Motor neuron (in vitro differentiated cells): ENCODE results near the gene CRIP2. TPM values are rescaled to one million over a fixed set of nuclear protein-coding genes. Genes with fewer than 3 reads are reported as not detected.

Experiments
- ATAC-seq, 8 experiments: fragments of 200-7000 bp; cut with Tn5 transposase; replicated peaks in 6 of 8; 2 replicates each; pipeline ENCODE4 v1.8.0; 2021; ENCODE audit warnings: mild to moderate bottlenecking in 8 of 8, moderate library complexity in 8 of 8
- H3K27ac ChIP-seq, 2 donors: fragments of 250-450 bp; sonication (Bioruptor Pico); 2 replicates each; pipeline ENCODE4 v1.9.0; 2021; ENCODE audit warnings: antibody characterized with exemption in 2 of 2, mild to moderate bottlenecking in 2 of 2, moderate library complexity in 1 of 2
- H3K4me1 ChIP-seq, 2 donors: fragments of 250-450 bp; sonication (Bioruptor Pico); replicated peaks in 1 of 2; 2 replicates each; pipeline ENCODE4 v1.6.1; 2021; ENCODE audit warnings: antibody characterized with exemption in 2 of 2, mild to moderate bottlenecking in 2 of 2, moderate library complexity in 1 of 2
- H3K4me3 ChIP-seq, 5 donors: fragments of 250-450 bp; sonication (Bioruptor Pico); 2 replicates each; pipeline ENCODE4 v1.9.0; 2021; ENCODE audit warnings: antibody characterized with exemption in 5 of 5, mild to moderate bottlenecking in 5 of 5, moderate library complexity in 4 of 5
- WGBS, 10 experiments: fragments of 450-650 bp; shearing (Covaris generic); methylation state at CpG; one replicate each; pipeline ENCODE4 v1.0.0; 2022; 5-methylcytosine and 5-hydroxymethylcytosine counted together
- in situ Hi-C, 9 experiments: fragments of 400-800 bp; cut with MboI; loops; one replicate each; pipeline ENCODE4 v1.15.0; 2021; ENCODE audit warnings: low sequenced_read_pairs in 9 of 9, low pct_unique_long_range_greater_than_20kb in 2 of 9; ENCODE audit not compliant: unreplicated experiment in 9 of 9
- total RNA-seq, 8 experiments: library from RNA; unstranded; fragments of 300-600 nt; gene quantifications; 2 replicates each; pipeline versions ENCODE4 v1.2.3 to v1.2.4, GENCODE V29; 2022

The CRIP2 gene, protein sequence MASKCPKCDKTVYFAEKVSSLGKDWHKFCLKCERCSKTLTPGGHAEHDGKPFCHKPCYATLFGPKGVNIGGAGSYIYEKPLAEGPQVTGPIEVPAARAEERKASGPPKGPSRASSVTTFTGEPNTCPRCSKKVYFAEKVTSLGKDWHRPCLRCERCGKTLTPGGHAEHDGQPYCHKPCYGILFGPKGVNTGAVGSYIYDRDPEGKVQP
- 100 to 1,000 TPM in 1 of 8 experiments, 10 to 100 TPM in 6, 1 to 10 TPM in 1; 9.5 to 194 (median 55.0) TPM for total RNA-seq

GRCh38 chr14:105474483-105475268 is at the start of gene CRIP2:
TSS of gene CRIP2 (plus strand) at chr14:105474821. CDS start at chr14:105474863, 42 bp downstream.
- WGBS, 10 experiments = no CpG with 5 or more reads among the region's 118 CpGs

DNA sequence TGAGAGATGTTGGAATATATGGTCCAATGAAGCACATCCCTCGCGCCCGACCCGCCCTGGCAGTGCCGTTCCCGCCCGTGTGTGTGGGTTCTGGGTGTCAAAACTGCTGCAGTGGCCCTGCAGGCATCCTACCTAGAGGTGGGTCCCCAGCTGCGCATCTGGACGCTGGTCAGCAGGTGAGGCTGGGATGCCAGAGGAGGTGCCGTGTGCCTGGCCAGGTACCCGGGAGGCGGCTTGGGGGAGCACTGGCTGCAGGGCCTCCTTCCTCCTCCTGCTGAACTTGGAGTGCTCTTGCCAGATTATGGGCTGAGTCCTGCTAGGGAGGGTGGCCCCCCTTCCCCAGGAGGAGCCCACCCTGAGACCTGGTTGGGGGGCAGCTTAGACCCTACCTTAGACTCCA is 49.8 kb upstream of the CRIP2 start:
- no peak overlapping the region for H3K27ac ChIP-seq
- ATAC-seq = no peak
- H3K4me3 ChIP-seq = no peak overlapping the region
- peaks cover 9 to 12% of the 10 kb centered on the region in 2 donors for H3K4me1 ChIP-seq
- WGBS, 10 experiments = 100% methylated on average over 1 to 3 of the region's 12 CpGs; no CpG with 5 or more reads in 7 of the 10 experiments
- in situ Hi-C loops = no loop called here

More at GRCh38 chr14:105474483-105475268, at the start of gene CRIP2:
- Histone ChIP-seq H3K27ac (peak within 1 kb of the TSS; percentile 70 to 92), H3K4me3 (peak within 1 kb of the TSS; percentile 54 to 98 (median 72)), H3K4me1 (peaks cover 49 to 62% of the 10 kb centered on the region in 2 donors)
- ATAC-seq = peak; percentile 9 to 63 (median 44)
- in situ Hi-C loops = no loop called here

DNA sequence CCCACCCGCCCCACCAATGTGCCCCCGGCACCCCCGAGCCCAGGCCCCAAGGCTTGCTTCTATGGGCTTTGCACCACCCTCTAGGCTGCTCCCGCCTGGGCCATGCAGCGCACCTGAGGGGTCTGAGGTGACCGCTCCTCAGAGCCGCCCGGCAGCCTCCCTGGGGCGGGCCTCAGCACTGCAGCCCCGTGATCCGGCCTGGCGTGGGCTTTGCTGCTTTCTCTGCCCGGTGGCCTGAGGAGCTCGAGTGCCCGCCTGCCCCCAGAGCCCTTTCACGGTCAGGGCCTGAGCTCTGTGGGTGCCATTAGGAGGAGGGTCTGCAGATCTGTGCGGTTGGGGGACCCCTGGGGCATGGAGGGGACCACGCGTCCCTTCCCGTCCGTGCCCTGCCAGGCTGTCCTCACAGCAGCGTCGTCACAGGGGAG is 48.8 kb upstream of the CRIP2 start:
- in situ Hi-C loops = no loop called here
- Histone ChIP-seq H3K4me3 (no peak overlapping the region), H3K4me1 (peaks cover 6 to 11% of the 10 kb centered on the region in 2 donors), H3K27ac (no peak overlapping the region)
- WGBS, 10 experiments = 87% methylated on average over 3 of the region's 23 CpGs; no CpG with 5 or more reads in 9 of the 10 experiments
- ATAC-seq = no peak

- no peak overlapping the region for H3K4me3 ChIP-seq
- ATAC-seq = no peak
- H3K27ac ChIP-seq = no peak overlapping the region
- H3K4me1 ChIP-seq = peaks cover 0 to 4% of the 10 kb centered on the region in 2 donors
- in situ Hi-C loops = no loop called here
- 80 to 100% (median 93%) methylated on average over 1 to 14 of the region's 21 CpGs; no CpG with 5 or more reads in 5 of the 10 experiments for WGBS, 10 experiments
Measured at GRCh38 chr14:105426416-105427130, 48.0 kb upstream of the CRIP2 start.

DNA sequence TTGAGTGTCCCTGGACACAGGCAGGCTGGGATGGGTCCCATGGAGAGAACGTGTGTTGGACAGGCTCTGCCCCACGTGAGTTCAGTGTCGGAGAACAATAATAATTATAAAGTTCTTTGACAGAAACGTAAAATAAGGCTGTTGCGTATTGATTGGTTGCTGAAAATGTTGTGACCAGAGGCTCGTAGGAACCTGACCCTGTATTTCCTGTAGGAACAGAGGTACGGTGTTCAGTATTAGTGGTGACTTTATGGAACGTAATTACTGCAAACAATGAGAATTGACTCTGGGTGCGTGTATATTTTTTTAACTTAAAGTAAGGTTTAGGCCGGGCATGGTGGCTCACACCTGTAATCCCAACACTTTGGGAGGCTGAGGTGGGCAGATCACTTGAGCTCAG is 47.2 kb upstream of the CRIP2 start:
- Histone ChIP-seq H3K27ac (no peak overlapping the region), H3K4me1 (no peaks in the 10 kb centered on the region), H3K4me3 (no peak overlapping the region)
- ATAC-seq = no peak
- in situ Hi-C loops = no loop called here
- WGBS, 10 experiments = 94 to 100% (median 99%) methylated on average over 1 to 9 of the region's 10 CpGs; no CpG with 5 or more reads in 2 of the 10 experiments

DNA sequence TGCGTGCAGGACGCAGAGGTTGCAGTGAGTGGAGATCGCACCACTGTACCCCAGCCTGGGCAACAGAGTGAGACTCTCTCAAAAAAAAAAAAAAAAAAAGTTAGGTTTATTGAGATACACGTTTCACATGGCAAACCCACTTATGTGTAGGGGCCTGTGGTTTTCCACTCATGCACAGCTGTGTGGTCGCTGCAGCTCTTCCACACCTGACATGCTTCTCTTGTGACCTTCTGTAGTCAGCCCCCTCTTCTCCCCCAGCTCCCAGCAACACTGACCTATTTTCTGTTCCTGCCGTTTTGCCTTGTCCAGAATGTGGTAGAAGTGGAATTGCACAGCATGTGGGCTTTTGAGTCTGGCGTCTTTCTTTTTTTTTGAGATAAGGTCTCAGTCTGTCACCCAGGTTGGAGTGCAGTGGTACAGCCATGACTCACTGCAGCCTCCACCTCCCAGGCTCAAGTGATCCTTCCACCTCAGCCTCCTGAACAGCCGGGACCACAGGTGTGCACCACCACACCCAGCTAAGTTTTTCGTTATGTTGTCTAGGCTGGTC is 46.6 kb upstream of the CRIP2 start:
- no peak overlapping the region for H3K4me3 ChIP-seq
- ATAC-seq = no peak
- H3K4me1 ChIP-seq = no peaks in the 10 kb centered on the region
- 80 to 100% (median 92%) methylated on average over 1 to 8 of the region's 9 CpGs; no CpG with 5 or more reads in 1 of the 10 experiments for WGBS, 10 experiments
- H3K27ac ChIP-seq = no peak overlapping the region
- in situ Hi-C loops = no loop called here

- no peak for ATAC-seq
- Histone ChIP-seq H3K27ac (no peak overlapping the region), H3K4me3 (no peak overlapping the region), H3K4me1 (no peaks in the 10 kb centered on the region)
- WGBS, 10 experiments = 89 to 100% (median 94%) methylated on average over 2 to 6 of the region's 6 CpGs; no CpG with 5 or more reads in 3 of the 10 experiments
- in situ Hi-C loops = no loop called here
Measured at GRCh38 chr14:105430042-105430441, 44.6 kb upstream of the CRIP2 start.

DNA sequence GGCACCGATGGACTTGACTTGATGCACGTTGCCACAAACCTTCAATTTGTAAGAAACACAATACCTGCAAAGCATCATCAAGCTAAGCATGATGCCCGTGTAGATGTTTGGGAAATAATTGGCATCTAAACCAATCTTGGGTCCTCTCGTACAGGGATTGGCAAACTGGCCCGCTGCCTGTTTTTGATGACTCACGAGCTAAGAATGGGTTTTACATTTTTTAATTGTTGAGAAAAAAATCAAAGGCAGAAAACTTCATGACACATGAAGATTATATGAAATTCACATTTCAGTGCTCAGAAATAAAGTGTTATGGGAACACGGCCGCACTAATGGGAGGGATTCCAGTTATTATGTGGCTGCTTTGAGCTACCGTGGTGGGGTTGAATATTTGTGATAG is 44.1 kb upstream of the CRIP2 start:
- WGBS, 10 experiments = 0 to 100% (median 83%) methylated on average over 2 to 9 of the region's 9 CpGs; no CpG with 5 or more reads in 3 of the 10 experiments
- no peak overlapping the region for H3K27ac ChIP-seq
- in situ Hi-C loops = no loop called here
- peak in 3 of 8 experiments; percentile 19 to 72 (median 57) for ATAC-seq
- no peak overlapping the region for H3K4me3 ChIP-seq
- no peaks in the 10 kb centered on the region for H3K4me1 ChIP-seq

- Histone ChIP-seq H3K27ac (no peak overlapping the region), H3K4me3 (no peak overlapping the region), H3K4me1 (no peaks in the 10 kb centered on the region)
- WGBS, 10 experiments = 88 to 100% (median 91%) methylated on average over 1 of the region's 1 CpG; no CpG with 5 or more reads in 7 of the 10 experiments
- in situ Hi-C loops = no loop called here
- no peak for ATAC-seq
Measured at GRCh38 chr14:105431256-105431655, 43.4 kb upstream of the CRIP2 start.

DNA sequence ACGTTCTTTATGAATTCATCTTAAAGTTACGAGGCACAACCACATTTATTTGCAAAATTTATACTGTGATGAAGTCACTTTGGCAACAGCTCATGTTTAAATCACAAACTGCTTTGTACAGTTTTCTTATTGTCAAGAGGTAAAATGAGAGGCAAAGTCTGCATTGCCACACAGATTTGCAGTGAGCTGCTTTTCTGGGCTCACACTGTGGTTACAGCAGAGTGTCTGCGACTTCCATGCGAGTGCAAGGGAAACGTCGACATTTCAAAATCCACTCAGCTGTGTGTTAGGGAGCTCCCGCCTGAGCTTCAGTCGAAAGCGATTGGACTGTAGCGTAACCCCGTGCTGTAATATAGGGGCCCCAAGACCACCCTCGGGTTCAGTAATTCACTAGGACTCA is 42.0 kb upstream of the CRIP2 start:
- no peak overlapping the region for H3K4me3 ChIP-seq
- in situ Hi-C loops = no loop called here
- ATAC-seq = no peak
- 55 to 92% (median 89%) methylated on average over 1 to 9 of the region's 12 CpGs; no CpG with 5 or more reads in 3 of the 10 experiments for WGBS, 10 experiments
- H3K27ac ChIP-seq = no peak overlapping the region
- H3K4me1 ChIP-seq = no peaks in the 10 kb centered on the region

DNA sequence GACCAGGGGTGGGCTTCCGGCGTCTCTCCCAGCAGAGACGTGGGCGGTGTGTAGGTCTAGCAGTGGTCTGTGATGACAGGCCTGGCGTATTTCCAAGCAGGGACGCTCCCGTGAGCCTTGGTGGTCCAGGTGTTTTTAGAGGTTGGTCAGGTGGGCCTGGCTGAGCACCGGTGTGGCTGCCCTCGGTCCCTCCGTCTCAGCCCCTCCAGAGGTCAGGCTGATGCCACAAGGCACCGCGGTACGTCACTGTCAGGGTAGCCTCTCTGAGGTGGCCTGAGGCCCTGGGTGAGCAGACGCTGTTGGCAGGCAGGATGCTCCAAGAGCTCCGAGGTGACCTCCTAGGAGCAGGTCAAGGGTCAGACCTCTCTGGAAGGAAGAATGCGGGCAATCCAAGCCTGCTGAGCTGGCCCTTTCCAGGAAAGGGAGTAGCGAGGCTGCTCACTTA is 41.4 kb upstream of the CRIP2 start:
- no peak for ATAC-seq
- H3K27ac ChIP-seq = no peak overlapping the region
- H3K4me1 ChIP-seq = no peaks in the 10 kb centered on the region
- no peak overlapping the region for H3K4me3 ChIP-seq
- 95 to 100% (median 100%) methylated on average over 1 to 4 of the region's 17 CpGs; no CpG with 5 or more reads in 5 of the 10 experiments for WGBS, 10 experiments
- in situ Hi-C loops = no loop called here

DNA sequence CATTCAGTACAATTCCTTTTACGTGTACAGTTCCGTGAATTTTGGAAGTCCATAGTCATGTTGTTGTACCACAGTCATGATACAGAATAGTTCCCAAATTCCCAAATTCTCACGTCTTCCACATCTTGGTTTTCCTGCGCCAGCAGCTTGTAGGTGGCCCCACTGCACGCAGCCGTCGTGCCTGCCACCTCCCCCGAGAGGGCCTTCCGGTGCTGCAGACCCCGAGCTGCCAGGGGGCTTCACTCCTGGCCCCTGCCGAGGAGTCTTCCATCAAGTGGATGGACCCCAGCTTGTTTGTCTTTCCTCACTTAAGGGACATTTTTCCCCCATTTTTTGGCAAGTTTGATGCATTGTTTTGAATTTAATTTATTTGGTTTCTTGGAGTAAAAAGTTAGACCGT is 38.2 kb upstream of the CRIP2 start:
- H3K4me3 ChIP-seq = no peak overlapping the region
- WGBS, 10 experiments = 78 to 96% (median 90%) methylated on average over 2 to 11 of the region's 12 CpGs; no CpG with 5 or more reads in 2 of the 10 experiments
- ATAC-seq = no peak
- in situ Hi-C loops = no loop called here
- H3K27ac ChIP-seq = no peak overlapping the region
- H3K4me1 ChIP-seq = no peaks in the 10 kb centered on the region
